ENCODE measurements around the gene SYMPK. TPM values are rescaled to one million over a fixed set of nuclear protein-coding genes. Genes with fewer than 3 reads are reported as not detected.

SYMPK gene
- total RNA-seq, 2 experiments from 2014 or later: 84.4 to 118 TPM

GRCh38 chr19:45834970-45835369 is 28.0 kb downstream of the SYMPK start:
- Histone ChIP-seq H3K79me2 (ENCODE audit: insufficient read depth, low read depth, low read length) (no peaks in the 10 kb centered on the region), H3K4me2 (ENCODE audit: low read length) (no peak overlapping the region), H3K9me2 (ENCODE audit: insufficient read depth, low read length) (no peaks in the 10 kb centered on the region), H4K20me1 (ENCODE audit: insufficient read depth, low read length) (no peaks in the 10 kb centered on the region), H3K4me3 (ENCODE audit: low read depth, low read length, poor library complexity, severe bottlenecking) (no peak overlapping the region), H3K36me3 (ENCODE audit: insufficient read depth, low read length) (peaks cover 97% of the 10 kb centered on the region), H3K9me3 (ENCODE audit: low read length) (peaks cover 4% of the 10 kb centered on the region; the same call in 1 of the 2 replicates), H2AFZ (ENCODE audit: low read length) (no peak overlapping the region), H3K27ac (ENCODE audit: low read depth, low read length, poor library complexity, severe bottlenecking) (no peak overlapping the region), H3K4me1 (ENCODE audit: insufficient read depth, low read length, poor library complexity, severe bottlenecking) (no peaks in the 10 kb centered on the region)
- no peak for DNase-seq (ENCODE audit: low spot score)
- intact Hi-C loops (cut with micrococcal nuclease; ENCODE audit: unreplicated experiment): no loop called here
- POLR2A ChIA-PET: interaction anchor here (1.1 kb wide), 1 partner anchor 23 kb away, joined by 3 read pairs; no protein-coding TSS in a partner anchor
- BruUV-seq (replicated peaks): no TSS peak
- CTCF ChIA-PET (ENCODE audit: unreplicated experiment): no interaction called here
- no peak for TF ChIP-seq CTCF (conservative IDR thresholded peaks at IDR 0.05; ENCODE audit: low read length)
- TF ChIP-seq EZH2phosphoT487 (IDR thresholded peaks at IDR 0.05; ENCODE audit: borderline replicate concordance, low read depth, low read length): no peak

- Histone ChIP-seq H3K36me3 (ENCODE audit: insufficient read depth, low read length) (peaks cover 95% of the 10 kb centered on the region), H3K9me3 (ENCODE audit: low read length) (no peaks in the 10 kb centered on the region), H2AFZ (ENCODE audit: low read length) (no peak overlapping the region), H3K9me2 (ENCODE audit: insufficient read depth, low read length) (no peaks in the 10 kb centered on the region), H3K79me2 (ENCODE audit: insufficient read depth, low read depth, low read length) (no peaks in the 10 kb centered on the region), H3K4me1 (ENCODE audit: insufficient read depth, low read length, poor library complexity, severe bottlenecking) (no peaks in the 10 kb centered on the region), H4K20me1 (ENCODE audit: insufficient read depth, low read length) (no peaks in the 10 kb centered on the region), H3K4me3 (ENCODE audit: low read depth, low read length, poor library complexity, severe bottlenecking) (no peak overlapping the region), H3K4me2 (ENCODE audit: low read length) (no peak overlapping the region), H3K27ac (ENCODE audit: low read depth, low read length, poor library complexity, severe bottlenecking) (no peak overlapping the region)
- intact Hi-C loops (cut with micrococcal nuclease; ENCODE audit: unreplicated experiment): no loop called here
- DNase-seq (ENCODE audit: low spot score): no peak
- TF ChIP-seq CTCF (conservative IDR thresholded peaks at IDR 0.05; ENCODE audit: low read length): no peak
- no peak for TF ChIP-seq EZH2phosphoT487 (IDR thresholded peaks at IDR 0.05; ENCODE audit: borderline replicate concordance, low read depth, low read length)
- ChIA-PET POLR2A (interaction anchor here (0.6 to 0.8 kb wide), 2 partner anchors 50 to 64 kb away, joined by 3 to 10 read pairs; no protein-coding TSS in a partner anchor), CTCF (ENCODE audit: unreplicated experiment) (no interaction called here)
- BruUV-seq (replicated peaks): no TSS peak
Measured at GRCh38 chr19:45828945-45829344, 34.0 kb downstream of the SYMPK start.

- ChIA-PET CTCF (ENCODE audit: unreplicated experiment) (no interaction called here), POLR2A (interaction anchor here (0.6 to 0.8 kb wide), 2 partner anchors 50 to 65 kb away, joined by 3 to 10 read pairs; no protein-coding TSS in a partner anchor)
- Histone ChIP-seq H3K9me2 (ENCODE audit: insufficient read depth, low read length) (no peaks in the 10 kb centered on the region), H3K4me2 (ENCODE audit: low read length) (no peak overlapping the region), H3K79me2 (ENCODE audit: insufficient read depth, low read depth, low read length) (no peaks in the 10 kb centered on the region), H2AFZ (ENCODE audit: low read length) (no peak overlapping the region), H3K36me3 (ENCODE audit: insufficient read depth, low read length) (peaks cover 94% of the 10 kb centered on the region), H3K27ac (ENCODE audit: low read depth, low read length, poor library complexity, severe bottlenecking) (no peak overlapping the region), H3K9me3 (ENCODE audit: low read length) (no peaks in the 10 kb centered on the region), H3K4me3 (ENCODE audit: low read depth, low read length, poor library complexity, severe bottlenecking) (no peak overlapping the region), H4K20me1 (ENCODE audit: insufficient read depth, low read length) (no peaks in the 10 kb centered on the region), H3K4me1 (ENCODE audit: insufficient read depth, low read length, poor library complexity, severe bottlenecking) (no peaks in the 10 kb centered on the region)
- intact Hi-C loops (cut with micrococcal nuclease; ENCODE audit: unreplicated experiment): no loop called here
- BruUV-seq (replicated peaks): no TSS peak
- DNase-seq (ENCODE audit: low spot score): no peak
- TF ChIP-seq EZH2phosphoT487 (IDR thresholded peaks at IDR 0.05; ENCODE audit: borderline replicate concordance, low read depth, low read length) (no peak), CTCF (conservative IDR thresholded peaks at IDR 0.05; ENCODE audit: low read length) (no peak)
Measured at GRCh38 chr19:45828523-45828922, 34.4 kb downstream of the SYMPK start.

Data from OCI-LY7 (cell line).